ENCODE data around the gene PPM1H.

PPM1H gene

DNA sequence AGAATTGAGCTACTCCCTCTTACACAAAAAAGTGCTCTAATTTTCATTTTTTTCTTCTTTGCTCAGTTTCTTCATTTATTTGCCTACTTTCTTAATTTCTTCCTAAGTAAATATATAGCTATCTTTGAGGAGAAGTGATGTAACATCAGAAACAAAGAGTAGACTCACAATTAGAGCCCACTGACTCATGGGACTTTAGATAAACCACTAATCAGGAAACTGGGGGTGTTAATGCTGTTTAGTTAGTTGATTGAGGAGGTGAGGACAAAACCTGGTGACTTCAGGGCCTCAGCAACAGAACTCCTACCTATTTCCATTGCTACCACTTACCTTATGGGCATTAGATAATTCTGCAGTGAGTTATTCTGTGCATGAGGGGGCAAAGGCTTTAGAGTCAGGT, 316.6 kb downstream of the PPM1H start:
- Histone ChIP-seq H3K4me3 (ENCODE audit: low read length, poor library complexity, severe bottlenecking) (no peak overlapping the region), H3K9me2 (replicated peaks; ENCODE audit: low read depth, low read length) (no peaks in the 10 kb centered on the region), H3K4me2 (ENCODE audit: low read depth, low read length, poor library complexity, severe bottlenecking) (no peak overlapping the region), H3F3A (ENCODE audit: low read depth) (no peaks in the 10 kb centered on the region), H3K36me3 (ENCODE audit: insufficient read depth, low read length) (no peaks in the 10 kb centered on the region), H3K9ac (ENCODE audit: low read depth, low read length, poor library complexity, severe bottlenecking) (no peak overlapping the region), H3K79me2 (ENCODE audit: insufficient read depth, low read length) (no peaks in the 10 kb centered on the region), H3K27me3 (ENCODE audit: insufficient read depth, low read length, poor library complexity, severe bottlenecking) (no peaks in the 10 kb centered on the region), H3K4me1 (ENCODE audit: insufficient read depth, low read length, poor library complexity, severe bottlenecking) (peaks cover 4% of the 10 kb centered on the region), H3K9me3 (ENCODE audit: insufficient read depth, low read depth, low read length) (no peaks in the 10 kb centered on the region), H2AFZ (ENCODE audit: low read length) (no peak overlapping the region), H4K20me1 (ENCODE audit: insufficient read depth, low read length, poor library complexity, severe bottlenecking) (no peaks in the 10 kb centered on the region)
- no peak for TF ChIP-seq CTCF (conservative IDR thresholded peaks at IDR 0.05; ENCODE audit: low read length)
- no peak for TF ChIP-seq EZH2phosphoT487 (IDR thresholded peaks at IDR 0.05; ENCODE audit: borderline replicate concordance)

DNA sequence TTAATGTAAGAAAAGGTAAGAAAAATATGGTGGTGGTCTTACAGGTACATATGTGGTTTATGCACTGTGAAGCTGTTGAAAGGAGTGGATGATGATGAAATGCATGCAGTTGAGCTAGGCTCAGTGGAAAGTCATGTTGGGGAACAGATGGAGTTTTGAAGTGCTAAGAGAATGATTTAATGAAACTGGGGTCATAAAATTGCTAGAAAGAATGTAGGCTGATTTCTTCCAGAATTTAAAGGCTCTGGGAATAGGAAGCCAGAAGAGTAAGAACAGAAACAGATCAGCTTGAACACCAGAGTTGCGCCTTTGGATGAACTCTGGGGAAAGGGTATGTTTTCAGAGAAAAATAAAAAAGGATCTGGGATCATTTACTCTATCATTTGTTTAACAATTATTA, 321.9 kb downstream of the PPM1H start:
- Histone ChIP-seq H3K79me2 (ENCODE audit: insufficient read depth, low read length) (no peaks in the 10 kb centered on the region), H3K36me3 (ENCODE audit: insufficient read depth, low read length) (no peaks in the 10 kb centered on the region), H4K20me1 (ENCODE audit: insufficient read depth, low read length, poor library complexity, severe bottlenecking) (no peaks in the 10 kb centered on the region), H3K4me2 (ENCODE audit: low read depth, low read length, poor library complexity, severe bottlenecking) (no peak overlapping the region), H3K9me3 (ENCODE audit: insufficient read depth, low read depth, low read length) (no peaks in the 10 kb centered on the region), H3K27me3 (ENCODE audit: insufficient read depth, low read length, poor library complexity, severe bottlenecking) (no peaks in the 10 kb centered on the region), H3K4me1 (ENCODE audit: insufficient read depth, low read length, poor library complexity, severe bottlenecking) (no peaks in the 10 kb centered on the region), H3K9me2 (replicated peaks; ENCODE audit: low read depth, low read length) (no peaks in the 10 kb centered on the region), H3F3A (ENCODE audit: low read depth) (no peaks in the 10 kb centered on the region), H3K4me3 (ENCODE audit: low read length, poor library complexity, severe bottlenecking) (no peak overlapping the region), H3K9ac (ENCODE audit: low read depth, low read length, poor library complexity, severe bottlenecking) (no peak overlapping the region), H2AFZ (ENCODE audit: low read length) (no peak overlapping the region)
- TF ChIP-seq EZH2phosphoT487 (IDR thresholded peaks at IDR 0.05; ENCODE audit: borderline replicate concordance) (no peak), CTCF (conservative IDR thresholded peaks at IDR 0.05; ENCODE audit: low read length) (no peak)

GRCh38 chr12:62606654-62607053, 328.3 kb downstream of the PPM1H start:
- Histone ChIP-seq H3K9ac (ENCODE audit: low read depth, low read length, poor library complexity, severe bottlenecking) (no peak overlapping the region), H3K4me1 (ENCODE audit: insufficient read depth, low read length, poor library complexity, severe bottlenecking) (peaks cover 31% of the 10 kb centered on the region), H3K27me3 (ENCODE audit: insufficient read depth, low read length, poor library complexity, severe bottlenecking) (no peaks in the 10 kb centered on the region), H2AFZ (ENCODE audit: low read length) (no peak overlapping the region), H4K20me1 (ENCODE audit: insufficient read depth, low read length, poor library complexity, severe bottlenecking) (peaks cover 32% of the 10 kb centered on the region), H3K9me2 (replicated peaks; ENCODE audit: low read depth, low read length) (no peaks in the 10 kb centered on the region), H3K79me2 (ENCODE audit: insufficient read depth, low read length) (peaks cover 39% of the 10 kb centered on the region), H3K36me3 (ENCODE audit: insufficient read depth, low read length) (no peaks in the 10 kb centered on the region), H3F3A (ENCODE audit: low read depth) (no peaks in the 10 kb centered on the region; the same call in 1 of the 2 replicates), H3K4me2 (ENCODE audit: low read depth, low read length, poor library complexity, severe bottlenecking) (peak overlapping the region; percentile 90), H3K4me3 (ENCODE audit: low read length, poor library complexity, severe bottlenecking) (no peak overlapping the region), H3K9me3 (ENCODE audit: insufficient read depth, low read depth, low read length) (no peaks in the 10 kb centered on the region)
- TF ChIP-seq EZH2phosphoT487 (IDR thresholded peaks at IDR 0.05; ENCODE audit: borderline replicate concordance) (no peak), CTCF (conservative IDR thresholded peaks at IDR 0.05; ENCODE audit: low read length) (no peak)

Data from Loucy (cell line).